ENCODE measurements around the gene AFAP1. TPM values are rescaled to one million over a fixed set of nuclear protein-coding genes. Genes with fewer than 3 reads are reported as not detected.

The AFAP1 gene
- total and polyA plus RNA-seq, 2 donors (not counting 1 experiment from before 2014, with no cell fraction given), result 0.03 to 0.44 TPM

- no peaks in the 10 kb centered on the region for H3K36me3 ChIP-seq (replicated peaks in 1 of 2; ENCODE audit: control extremely low read depth in 1 of 2, control insufficient read depth in 1 of 2, extremely low read depth in 1 of 2, insufficient read depth in 2 of 2, low read length in 1 of 2)
- no peak for TF ChIP-seq CTCF (IDR thresholded peaks at IDR 0.05)
- no peak for TF ChIP-seq EZH2 (IDR thresholded peaks at IDR 0.05; ENCODE audit: borderline replicate concordance, insufficient read depth, low read depth, low read length, poor library complexity, severe bottlenecking)
- no peak for ATAC-seq (ENCODE audit: low read depth)
- no peaks in the 10 kb centered on the region for H3K4me1 Mint-ChIP-seq
- no peak overlapping the region for H3K4me3 ChIP-seq (ENCODE audit: control extremely low read depth in 1 of 5, extremely low read depth in 1 of 5, insufficient read depth in 1 of 5, low read depth in 2 of 5, low read length in 4 of 5)
- no peaks in the 10 kb centered on the region for H3K9me3 ChIP-seq (ENCODE audit: control extremely low read depth in 1 of 3, control insufficient read depth in 2 of 3, insufficient read depth in 1 of 3, low read length in 2 of 3)
- no peaks in the 10 kb centered on the region for H3K79me2 ChIP-seq (ENCODE audit: control insufficient read depth, insufficient read depth, low read length)
- 52% methylated on average over 2 of the region's 6 CpGs for WGBS (ENCODE audit: insufficient coverage)
- no peak overlapping the region for H3K27ac ChIP-seq (ENCODE audit: low read length in 2 of 2)
- H3K27ac Mint-ChIP-seq, result no peak overlapping the region
- no peak overlapping the region for H2AFZ ChIP-seq (ENCODE audit: insufficient read depth, low read depth, low read length, poor library complexity, severe bottlenecking)
- H3K27me3 ChIP-seq (replicated peaks in 1 of 4; ENCODE audit: control extremely low read depth in 1 of 4, control insufficient read depth in 3 of 4, insufficient read depth in 4 of 4, low read length in 3 of 4), result peaks cover 0 to 3% (median 0%) of the 10 kb centered on the region in 4 experiments
- no peak overlapping the region for H3K4me3 Mint-ChIP-seq
- peaks cover 27% of the 10 kb centered on the region for H3K27me3 Mint-ChIP-seq
- H3K4me2 ChIP-seq (replicated peaks; ENCODE audit: low read depth, low read length, poor library complexity, severe bottlenecking), result no peak overlapping the region
- DNase-seq, result no peak
- no peaks in the 10 kb centered on the region for H4K20me1 ChIP-seq (ENCODE audit: control insufficient read depth, insufficient read depth, low read length, poor library complexity, severe bottlenecking)
- H3K9me3 Mint-ChIP-seq (ENCODE audit: insufficient read depth), result no peaks in the 10 kb centered on the region
- H3K9ac ChIP-seq (ENCODE audit: low read length), result no peak overlapping the region
- ChIA-PET POLR2A (no interaction called here), CTCF (interaction anchor here (1.0 kb wide), 1 partner anchor 32 kb away, joined by 3 read pairs; no protein-coding TSS in a partner anchor)
- intact Hi-C loops (cut with micrococcal nuclease), result no loop called here
- H3K4me1 ChIP-seq (ENCODE audit: control insufficient read depth in 2 of 2, insufficient read depth in 2 of 2, low read length in 2 of 2), result no peaks in the 10 kb centered on the region
Observed at GRCh38 chr4:7877176-7877575, 62.5 kb downstream of the AFAP1 start.

GRCh38 chr4:7876201-7876875 is 63.3 kb downstream of the AFAP1 start:
- Histone ChIP-seq H3K9ac (ENCODE audit: low read length) (no peak overlapping the region), H3K79me2 (ENCODE audit: control insufficient read depth, insufficient read depth, low read length) (no peaks in the 10 kb centered on the region), H3K27ac (ENCODE audit: low read length in 2 of 2) (no peak overlapping the region), H3K4me3 (ENCODE audit: control extremely low read depth in 1 of 5, extremely low read depth in 1 of 5, insufficient read depth in 1 of 5, low read depth in 2 of 5, low read length in 4 of 5) (no peak overlapping the region), H3K36me3 (replicated peaks in 1 of 2; ENCODE audit: control extremely low read depth in 1 of 2, control insufficient read depth in 1 of 2, extremely low read depth in 1 of 2, insufficient read depth in 2 of 2, low read length in 1 of 2) (no peaks in the 10 kb centered on the region), H3K4me1 (ENCODE audit: control insufficient read depth in 2 of 2, insufficient read depth in 2 of 2, low read length in 2 of 2) (no peaks in the 10 kb centered on the region), H3K9me3 (ENCODE audit: control extremely low read depth in 1 of 3, control insufficient read depth in 2 of 3, insufficient read depth in 1 of 3, low read length in 2 of 3) (no peaks in the 10 kb centered on the region), H3K4me2 (replicated peaks; ENCODE audit: low read depth, low read length, poor library complexity, severe bottlenecking) (no peak overlapping the region), H2AFZ (ENCODE audit: insufficient read depth, low read depth, low read length, poor library complexity, severe bottlenecking) (no peak overlapping the region), H4K20me1 (ENCODE audit: control insufficient read depth, insufficient read depth, low read length, poor library complexity, severe bottlenecking) (no peaks in the 10 kb centered on the region), H3K27me3 (replicated peaks in 1 of 4; ENCODE audit: control extremely low read depth in 1 of 4, control insufficient read depth in 3 of 4, insufficient read depth in 4 of 4, low read length in 3 of 4) (peaks cover 0 to 3% (median 0%) of the 10 kb centered on the region in 4 experiments)
- Mint-ChIP-seq H3K4me1 (no peaks in the 10 kb centered on the region), H3K4me3 (no peak overlapping the region), H3K27me3 (peaks cover 23% of the 10 kb centered on the region), H3K9me3 (ENCODE audit: insufficient read depth) (no peaks in the 10 kb centered on the region), H3K27ac (no peak overlapping the region)
- POLR2A ChIA-PET, result no interaction called here
- intact Hi-C loops (cut with micrococcal nuclease), result no loop called here
- TF ChIP-seq EZH2 (IDR thresholded peaks at IDR 0.05; ENCODE audit: borderline replicate concordance, insufficient read depth, low read depth, low read length, poor library complexity, severe bottlenecking) (no peak), CTCF (IDR thresholded peaks at IDR 0.05) (no peak)
- DNase-seq, result no peak
- no peak for ATAC-seq (ENCODE audit: low read depth)
- 52% methylated on average over 6 of the region's 15 CpGs for WGBS (ENCODE audit: insufficient coverage)
- CTCF ChIA-PET, result interaction anchor here (1.0 kb wide), 1 partner anchor 33 kb away, joined by 3 read pairs; no protein-coding TSS in a partner anchor

All from B cell (primary cell).